GM18502 (cell line): ENCODE measurements around the gene AGRN.
"Not testable (repeated sequence)": the region's sequence is repeated elsewhere in the genome, so short reads cannot be mapped to it uniquely, and the experiment has no call there.

Source experiments
- ATAC-seq: cut with Tn5 transposase; IDR thresholded peaks from one replicate; pipeline ENCODE4 v1.9.1; 2021; ENCODE audit warnings: mild to moderate bottlenecking; ENCODE audit not compliant: unreplicated experiment, poor library complexity

AGRN gene

DNA sequence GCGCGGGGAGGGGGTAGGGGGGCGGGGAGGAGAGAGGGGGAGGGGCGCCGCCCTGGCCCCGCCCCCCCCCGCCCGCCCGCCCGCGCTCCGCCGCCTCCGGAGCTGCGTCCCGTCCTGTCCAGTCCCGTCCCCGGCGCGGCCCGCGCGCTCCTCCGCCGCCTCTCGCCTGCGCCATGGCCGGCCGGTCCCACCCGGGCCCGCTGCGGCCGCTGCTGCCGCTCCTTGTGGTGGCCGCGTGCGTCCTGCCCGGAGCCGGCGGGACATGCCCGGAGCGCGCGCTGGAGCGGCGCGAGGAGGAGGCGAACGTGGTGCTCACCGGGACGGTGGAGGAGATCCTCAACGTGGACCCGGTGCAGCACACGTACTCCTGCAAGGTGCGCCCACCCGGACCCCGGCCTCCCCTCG is at the start of gene AGRN:
AGRN (plus strand) TSS at position 121 of the 405 bp plus-strand sequence; CDS start at position 174, 53 bp downstream.
- peak; percentile 29 for ATAC-seq

DNA sequence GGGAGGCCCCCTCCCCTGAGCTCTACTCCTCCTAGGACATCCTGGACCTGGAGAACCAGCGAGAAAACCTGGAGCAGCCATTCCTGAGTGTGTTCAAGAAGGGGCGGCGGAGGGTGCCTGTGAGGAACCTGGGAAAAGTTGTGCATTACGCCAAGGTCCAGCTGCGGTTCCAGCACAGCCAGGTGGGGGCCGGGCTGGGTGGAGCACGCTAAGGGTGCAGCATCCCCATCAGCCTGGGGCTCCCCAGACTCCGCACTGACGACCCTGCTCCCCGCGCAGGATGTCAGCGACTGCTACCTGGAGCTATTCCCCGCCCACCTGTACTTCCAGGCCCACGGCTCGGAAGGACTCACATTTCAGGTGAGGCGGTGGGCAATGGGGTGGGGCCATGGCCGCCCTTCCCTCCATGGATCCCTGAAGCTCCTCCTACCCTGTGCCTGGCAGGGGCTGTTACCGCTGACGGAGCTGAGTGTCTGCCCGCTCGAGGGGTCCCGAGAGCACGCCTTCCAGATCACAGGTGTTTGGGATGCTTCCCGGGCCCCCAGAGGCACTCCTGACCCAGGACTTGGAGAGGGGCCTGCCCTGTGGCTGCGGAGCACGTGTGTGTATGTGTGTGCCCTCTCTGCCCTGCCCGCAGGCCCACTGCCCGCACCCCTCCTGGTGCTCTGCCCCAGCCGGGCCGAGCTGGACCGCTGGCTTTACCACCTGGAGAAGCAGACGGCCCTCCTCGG is 49.5 kb upstream of the AGRN start:
- no peak for ATAC-seq

DNA sequence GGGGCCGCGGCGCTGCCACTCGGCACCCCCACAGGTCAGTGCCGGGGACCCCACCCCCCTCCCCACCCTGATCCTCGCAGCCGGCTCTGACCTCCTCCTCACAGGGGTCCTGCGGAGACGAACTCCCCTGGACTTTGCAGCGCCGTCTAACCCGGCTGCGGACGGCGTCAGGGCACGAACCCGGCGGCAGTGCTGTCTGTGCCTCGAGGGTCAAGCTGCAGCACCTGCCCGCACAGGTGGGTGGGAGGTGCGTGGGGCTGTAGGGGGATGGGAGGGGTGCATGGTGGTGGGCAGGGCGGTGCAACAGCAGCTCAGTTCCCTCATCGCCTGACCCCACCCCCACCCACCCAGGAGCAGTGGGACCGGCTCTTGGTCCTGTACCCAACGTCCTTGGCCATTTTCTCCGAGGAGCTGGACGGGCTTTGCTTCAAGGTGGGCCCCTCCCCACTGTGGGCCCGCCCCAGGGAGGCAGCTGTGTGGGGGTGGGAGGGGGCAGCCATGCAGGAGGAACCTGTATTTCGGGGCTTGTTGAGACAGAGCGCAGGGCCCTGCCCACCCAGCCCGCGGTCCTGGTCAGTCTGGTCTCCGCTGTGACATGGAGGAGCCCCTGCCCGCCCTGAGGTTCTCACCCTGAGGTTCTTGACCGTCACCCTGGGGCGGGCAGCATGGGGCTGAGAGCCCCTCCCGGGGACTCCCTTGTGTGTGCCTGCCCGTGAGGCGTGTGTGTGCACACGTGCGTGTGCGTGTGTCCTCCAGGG is 48.8 kb upstream of the AGRN start:
- no peak for ATAC-seq

DNA sequence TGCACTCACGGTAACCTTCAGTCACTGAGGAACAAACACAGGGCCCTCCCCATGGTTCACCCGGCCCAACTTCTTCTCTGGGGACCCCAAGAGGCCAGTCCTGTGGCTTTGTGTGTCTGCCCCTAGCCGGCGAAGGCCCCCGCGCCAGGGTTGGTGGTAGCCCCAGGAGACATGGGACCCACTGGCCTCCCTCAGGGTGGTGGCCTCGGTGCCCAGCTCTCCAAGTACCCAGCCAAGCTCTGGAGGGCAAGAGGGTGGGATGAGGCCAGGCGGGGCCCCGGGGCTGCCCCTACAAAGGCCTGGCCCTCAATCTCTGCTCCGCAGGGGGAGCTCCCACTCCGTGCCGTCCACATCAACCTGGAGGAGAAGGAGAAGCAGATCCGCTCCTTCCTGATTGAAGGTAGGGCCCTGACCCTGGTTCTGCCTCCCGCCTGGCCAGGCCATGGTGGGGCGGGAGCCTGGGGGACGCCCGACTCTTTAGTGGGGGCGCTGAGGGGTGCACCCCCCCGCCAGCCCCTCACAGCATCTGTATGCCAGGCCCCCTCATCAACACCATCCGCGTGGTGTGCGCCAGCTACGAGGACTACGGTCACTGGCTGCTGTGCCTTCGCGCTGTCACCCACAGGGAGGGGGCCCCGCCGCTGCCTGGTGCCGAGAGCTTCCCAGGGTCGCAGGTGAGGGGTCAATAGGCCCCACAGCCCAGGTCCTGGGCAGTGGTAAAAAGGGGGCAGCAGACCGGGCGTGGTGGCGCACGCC is 48.0 kb upstream of the AGRN start:
- ATAC-seq = no peak

DNA sequence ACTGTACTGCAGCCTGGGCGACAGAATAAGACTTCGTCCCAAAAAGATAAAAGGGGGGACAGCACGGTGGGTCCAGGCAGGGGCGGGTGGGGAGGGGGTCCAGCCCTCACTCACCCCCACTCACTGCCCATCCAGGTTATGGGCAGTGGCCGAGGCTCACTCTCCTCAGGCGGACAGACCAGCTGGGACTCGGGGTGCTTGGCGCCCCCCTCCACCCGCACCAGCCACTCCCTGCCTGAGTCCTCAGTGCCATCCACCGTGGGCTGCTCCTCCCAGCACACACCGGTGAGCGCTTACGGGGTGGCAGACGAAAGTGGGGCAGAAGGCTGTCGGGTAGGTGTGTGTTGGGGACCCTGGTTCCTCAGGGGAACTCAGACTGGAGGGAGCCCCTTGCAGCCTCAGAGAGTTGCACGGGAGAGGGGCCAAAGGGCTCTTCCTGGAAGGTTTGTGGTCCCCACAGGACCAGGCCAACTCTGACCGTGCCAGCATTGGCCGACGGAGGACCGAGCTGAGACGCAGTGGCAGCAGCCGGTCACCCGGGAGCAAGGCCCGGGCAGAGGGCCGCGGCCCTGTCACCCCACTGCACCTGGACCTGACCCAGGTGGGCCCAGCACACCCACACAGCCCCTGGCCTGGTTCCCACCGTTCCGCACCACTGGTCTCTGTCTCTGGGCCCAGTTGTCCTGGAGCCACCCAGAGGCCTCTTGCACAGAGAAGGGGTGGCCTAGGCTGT is 47.0 kb upstream of the AGRN start:
- no peak for ATAC-seq

DNA sequence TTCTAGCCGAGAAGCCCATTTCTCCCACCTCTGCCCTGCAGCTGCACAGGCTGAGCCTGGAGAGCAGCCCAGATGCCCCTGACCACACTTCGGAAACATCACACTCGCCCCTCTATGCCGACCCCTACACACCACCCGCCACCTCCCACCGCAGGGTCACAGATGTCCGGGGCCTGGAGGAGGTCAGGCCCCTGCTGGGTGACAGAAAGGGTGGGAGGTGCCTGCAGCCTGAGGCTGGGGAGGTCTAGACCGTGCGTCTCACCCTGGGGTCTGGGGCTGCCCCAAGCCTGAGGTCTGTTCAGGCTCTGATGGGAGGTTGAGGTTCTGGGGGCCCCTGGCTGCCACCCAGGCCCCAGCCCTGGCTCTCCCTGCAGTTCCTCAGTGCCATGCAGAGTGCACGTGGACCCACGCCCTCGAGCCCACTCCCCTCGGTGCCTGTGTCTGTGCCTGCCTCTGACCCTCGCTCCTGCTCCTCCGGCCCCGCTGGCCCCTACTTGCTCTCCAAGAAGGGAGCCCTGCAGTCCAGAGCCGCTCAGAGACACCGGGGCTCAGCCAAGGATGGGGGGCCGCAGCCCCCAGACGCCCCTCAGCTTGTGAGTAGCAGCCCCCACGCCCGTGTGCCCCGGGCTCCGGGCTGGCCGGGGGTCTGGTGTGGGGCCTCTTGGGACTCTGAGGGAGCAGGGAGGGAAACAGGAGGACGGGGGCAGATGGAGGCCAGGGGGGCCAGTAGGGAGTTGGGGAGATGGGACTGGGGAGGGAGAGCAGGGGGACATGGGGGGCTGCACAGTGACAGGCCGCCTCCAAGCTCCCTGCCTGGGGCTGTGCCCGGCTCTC is 46.2 kb upstream of the AGRN start:
- no peak for ATAC-seq

DNA sequence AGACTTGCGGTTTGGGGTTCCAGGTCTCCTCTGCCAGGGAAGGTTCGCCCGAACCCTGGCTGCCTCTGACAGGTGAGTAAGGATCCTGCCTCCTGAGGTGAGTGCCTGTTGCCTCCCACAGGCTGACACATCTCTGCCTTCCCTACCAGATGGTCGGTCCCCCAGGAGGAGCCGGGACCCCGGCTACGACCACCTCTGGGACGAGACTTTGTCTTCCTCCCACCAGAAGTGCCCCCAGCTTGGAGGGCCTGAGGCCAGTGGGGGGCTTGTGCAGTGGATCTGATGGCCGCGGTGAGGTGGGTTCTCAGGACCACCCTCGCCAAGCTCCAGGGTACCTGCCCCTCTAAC is 45.7 kb upstream of the AGRN start:
- no peak for ATAC-seq

DNA sequence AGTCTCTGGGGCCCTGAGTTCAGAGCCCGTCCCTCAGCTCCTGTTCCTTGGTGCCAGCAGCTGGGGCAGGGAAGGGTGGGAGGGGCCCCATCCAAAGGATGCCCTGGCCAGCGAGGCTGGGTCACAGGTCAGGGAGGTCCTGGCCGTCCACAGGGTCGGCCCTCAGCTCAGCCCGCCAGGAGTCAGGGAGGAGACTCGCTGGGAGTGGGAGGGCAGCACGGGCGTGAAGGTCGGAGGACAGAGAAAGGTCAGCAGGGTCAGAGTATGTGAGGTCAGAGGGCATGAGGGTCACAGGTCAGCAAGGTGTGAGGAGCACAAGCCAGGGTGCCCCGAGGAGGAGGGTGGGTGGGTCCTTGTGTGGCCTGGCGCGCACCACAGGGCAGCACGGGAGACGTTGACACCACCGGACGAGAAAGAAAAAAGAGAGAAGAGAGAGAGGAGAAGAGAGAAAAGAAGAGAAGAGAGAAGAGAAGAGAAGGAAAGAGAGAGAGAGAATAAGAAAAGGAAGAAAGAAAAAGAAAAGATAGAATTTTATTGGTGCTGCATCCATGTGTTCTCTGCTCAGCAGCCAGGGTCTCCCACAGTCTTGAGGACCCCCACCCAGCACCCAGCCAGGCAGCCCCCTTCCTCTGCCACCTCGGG is 45.1 kb upstream of the AGRN start:
- ATAC-seq = no peak

DNA sequence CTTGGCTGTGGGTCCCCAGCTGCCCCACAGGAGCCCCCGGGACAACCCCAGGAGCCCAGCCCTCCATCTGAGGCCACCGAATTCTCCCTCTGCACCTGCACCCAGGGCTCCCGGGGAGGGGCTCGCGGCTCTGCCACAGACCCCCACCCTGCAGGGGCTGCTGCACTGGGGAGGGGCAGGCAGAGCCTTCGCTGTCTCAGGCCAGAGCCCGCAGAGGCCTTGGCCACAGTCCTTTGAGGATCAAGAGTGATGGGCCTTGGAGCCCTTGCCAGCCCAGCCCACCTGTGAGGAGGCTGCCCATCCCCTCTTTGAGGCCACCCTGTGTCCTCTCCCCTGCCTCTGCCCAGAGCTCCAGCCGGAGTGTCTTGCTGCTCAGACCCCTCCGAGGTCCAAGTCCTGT is 44.6 kb upstream of the AGRN start:
- no peak for ATAC-seq

DNA sequence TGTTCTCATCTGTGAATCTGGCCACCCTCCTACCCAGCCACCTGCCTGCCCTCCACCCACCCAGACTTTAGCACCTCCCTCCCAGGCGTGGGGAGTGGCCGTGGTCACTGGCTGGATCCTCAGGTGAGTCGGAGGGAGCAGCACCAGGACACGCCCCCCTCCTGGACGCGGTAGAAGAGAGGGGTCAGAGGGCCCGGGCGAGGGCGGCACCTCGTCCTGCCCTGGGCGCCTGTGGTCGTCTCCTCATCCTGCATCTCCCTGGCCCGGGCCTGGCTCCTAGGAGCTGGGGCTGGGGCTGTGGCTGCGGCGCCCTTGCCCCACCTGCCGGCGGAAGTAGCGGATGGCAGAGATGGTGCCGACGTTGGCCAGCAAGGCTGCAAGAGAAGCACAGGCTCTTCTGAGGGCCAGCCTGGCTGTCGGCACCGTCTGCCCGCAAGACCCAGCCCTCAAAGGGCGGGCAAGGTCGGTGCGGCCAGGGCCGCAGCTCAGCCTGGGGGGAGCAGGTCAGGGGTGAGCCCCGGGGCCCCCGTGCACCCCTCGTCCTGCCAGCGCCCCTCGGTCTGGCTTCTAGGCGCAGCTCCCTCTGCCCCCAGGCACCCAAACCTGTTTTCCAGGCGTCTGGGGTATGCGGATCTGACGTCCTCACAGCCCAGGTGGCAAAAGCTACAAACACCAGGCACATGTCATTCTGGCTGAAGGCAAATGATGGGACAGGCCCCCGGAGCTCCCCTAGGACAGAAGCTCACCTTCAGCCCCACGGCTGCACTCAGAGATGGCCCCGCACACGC is 43.8 kb upstream of the AGRN start:
- no peak for ATAC-seq

DNA sequence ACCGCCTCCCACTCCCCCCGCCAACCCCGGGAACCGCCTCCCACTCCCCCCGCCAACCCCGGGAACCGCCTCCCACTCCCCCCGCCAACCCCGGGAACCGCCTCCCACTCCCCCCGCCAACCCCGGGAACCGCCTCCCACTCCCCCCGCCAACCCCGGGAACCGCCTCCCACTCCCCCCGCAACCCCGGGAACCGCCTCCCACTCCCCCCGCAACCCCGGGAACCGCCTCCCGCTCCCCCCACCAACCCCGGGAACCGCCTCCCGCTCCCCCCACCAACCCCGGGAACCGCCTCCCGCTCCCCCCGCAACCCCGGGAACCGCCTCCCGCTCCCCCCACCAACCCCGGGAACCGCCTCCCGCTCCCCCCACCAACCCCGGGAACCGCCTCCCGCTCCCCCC is 43.1 kb upstream of the AGRN start:
- not testable (repeated sequence) for ATAC-seq

DNA sequence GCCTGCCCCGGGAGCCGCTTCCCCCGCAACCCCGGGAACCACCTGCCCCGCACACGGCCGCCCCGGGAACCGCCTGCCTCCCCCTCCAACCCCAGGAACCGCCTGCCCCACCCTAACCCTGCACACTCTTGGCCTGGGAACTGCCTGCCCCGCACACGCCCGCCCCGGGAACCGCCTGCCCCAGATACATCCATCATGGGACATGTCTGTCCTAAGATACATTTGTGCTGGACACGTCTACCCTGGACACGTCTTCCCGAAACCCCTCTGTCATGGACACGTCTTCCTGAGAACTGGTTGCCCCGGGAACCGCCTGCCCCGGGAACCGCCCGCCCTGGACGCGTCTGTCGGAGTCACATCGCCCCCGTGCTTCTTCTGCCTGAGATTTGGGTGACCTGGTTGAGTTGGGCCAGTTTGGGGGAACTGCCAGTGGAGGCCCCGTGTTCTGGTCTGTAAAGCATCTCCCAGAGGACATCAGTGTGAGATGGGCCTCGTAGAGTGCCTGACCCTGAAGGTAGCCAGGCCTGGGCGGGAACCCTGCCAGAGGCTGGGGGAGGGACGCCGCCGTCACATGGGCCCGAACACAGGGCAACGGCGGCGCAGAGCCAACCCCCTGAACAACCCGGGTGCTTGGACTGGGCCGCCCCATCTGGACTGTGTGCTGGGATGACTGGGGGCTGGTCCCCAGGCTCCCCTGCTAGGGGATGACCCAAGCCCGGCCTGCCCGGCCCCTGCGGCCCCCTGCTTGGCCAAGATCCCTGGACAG is 41.7 kb upstream of the AGRN start:
- no peak for ATAC-seq

DNA sequence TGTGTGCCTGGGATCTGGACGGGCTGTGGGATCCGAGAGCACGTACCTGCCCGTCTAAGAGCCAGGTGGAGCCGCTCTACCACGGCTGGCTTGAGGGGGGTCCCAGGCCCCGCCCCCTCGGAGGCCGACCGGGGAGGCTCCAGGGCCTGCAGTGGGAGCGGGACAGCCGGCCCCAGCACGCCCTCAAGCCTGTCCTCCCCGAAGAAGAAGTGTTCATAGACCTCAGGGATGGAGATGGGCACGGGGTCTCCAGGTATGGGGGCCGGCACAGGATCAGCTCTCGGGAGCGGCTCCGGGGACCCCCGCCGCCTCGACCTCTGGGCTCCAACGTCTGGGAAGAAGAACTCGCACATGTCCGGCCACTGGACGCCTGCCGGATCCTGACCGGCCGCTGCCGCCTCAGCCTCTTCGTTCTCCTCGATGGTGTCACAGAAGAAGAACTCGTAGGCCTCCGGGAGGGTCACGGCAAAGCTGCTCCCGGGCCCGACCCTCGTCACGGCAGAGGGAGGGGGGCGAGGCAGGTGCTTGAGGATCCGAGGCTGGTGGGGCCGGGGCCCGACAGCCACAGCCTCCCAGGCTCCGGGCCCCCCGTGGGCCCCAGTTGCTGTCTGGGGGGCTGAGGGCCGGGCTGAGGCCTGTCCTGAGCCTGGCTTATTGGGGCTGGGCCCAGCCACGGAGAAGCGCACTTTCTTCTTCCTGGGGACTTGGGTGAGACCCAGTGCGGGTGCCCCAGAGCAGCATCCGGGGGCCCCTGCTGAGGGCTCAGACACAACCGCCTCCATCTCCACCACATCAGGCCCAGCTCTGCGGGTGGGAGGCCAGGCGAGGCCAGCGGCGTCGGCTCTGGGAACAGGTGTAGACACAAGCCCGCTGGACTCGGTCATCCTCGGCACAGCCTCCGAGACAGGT is 40.8 kb upstream of the AGRN start:
- ATAC-seq = no peak

DNA sequence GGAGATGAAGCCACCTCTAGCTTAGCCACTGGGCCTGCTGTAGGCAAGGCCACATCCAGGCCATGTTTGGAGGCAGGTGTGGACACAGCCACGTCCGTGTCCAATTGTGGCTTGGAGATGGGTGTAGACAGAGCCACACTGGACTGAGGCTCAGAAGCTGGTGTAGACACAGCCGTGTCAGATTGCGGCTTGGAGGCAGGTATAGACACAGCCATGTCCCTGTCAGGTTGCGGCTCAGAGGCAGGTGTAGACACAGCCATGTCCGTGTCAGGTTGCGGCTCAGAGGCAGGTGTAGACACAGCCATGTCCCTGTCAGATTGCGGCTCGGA is 40.2 kb upstream of the AGRN start:
- ATAC-seq = no peak

DNA sequence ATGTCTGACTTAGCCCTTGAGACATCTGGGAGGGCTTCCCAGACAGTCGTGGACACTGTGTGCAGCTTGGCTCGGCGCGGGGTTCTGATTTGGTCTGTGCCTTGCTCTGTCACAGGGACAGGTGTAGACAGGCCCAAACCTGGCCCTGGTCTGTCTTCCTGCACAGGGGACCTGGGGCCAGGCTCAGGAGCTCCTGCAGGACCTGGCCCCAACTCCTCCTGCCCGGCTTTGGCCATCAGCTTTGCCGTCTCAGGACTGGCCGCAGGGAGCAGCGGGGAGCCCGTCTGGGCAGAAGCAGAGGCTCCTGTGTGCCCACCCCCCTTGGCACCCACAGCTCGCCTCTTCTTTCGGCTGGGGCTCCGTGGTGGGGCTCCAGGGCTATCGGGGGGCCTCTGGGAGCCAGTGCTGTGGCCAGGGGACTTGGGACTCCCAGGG is 39.8 kb upstream of the AGRN start:
- no peak for ATAC-seq

DNA sequence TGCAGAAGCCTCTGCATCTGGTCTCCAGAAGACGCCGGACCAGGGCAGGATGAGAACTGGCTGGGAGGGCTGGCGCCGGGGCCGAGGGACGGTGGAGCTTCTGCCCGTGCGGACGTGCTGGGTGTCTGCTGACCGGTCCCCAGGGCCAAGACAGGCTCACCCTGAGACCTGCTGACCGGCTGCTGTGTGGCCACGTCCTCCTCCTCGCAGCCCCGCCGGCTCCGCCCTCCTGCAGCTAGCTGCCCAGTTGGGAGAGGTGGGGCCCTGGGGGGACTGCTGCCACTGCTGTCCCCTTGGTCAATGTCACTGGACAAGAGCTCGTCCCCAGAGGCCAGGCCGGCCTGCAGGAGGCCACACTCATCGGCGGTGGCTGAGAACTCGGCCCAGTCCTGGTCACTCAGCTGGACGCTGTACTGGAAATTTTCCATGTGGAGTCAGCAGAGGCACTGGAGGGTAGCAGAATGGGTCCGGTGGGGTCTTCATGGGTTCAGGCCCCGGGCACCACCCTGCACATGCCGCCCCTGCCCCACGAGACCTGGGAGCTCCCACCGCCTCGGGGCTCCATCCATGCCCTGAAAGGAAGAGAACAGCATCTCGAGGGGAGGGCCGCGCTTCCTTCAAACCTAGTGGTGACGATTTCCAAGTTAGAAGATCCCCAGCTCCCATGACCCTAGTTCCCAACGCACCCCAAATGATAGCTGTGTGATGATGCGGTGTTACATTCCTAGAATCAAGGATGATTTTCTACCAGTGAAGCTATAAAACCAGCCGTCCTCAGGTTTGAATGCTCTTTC is 39.1 kb upstream of the AGRN start:
- no peak for ATAC-seq
